Measurements from ENCODE around the gene AGBL1. TPM values are rescaled to one million over a fixed set of nuclear protein-coding genes. Genes with fewer than 3 reads are reported as not detected.

Gene AGBL1
- total and polyA plus RNA-seq, 2 experiments from 2014 or later, result 0.03 TPM; not detected in 1

- no peak overlapping the region for H3K4me2 ChIP-seq
- H3K36me3 ChIP-seq (ENCODE audit: insufficient read depth), result no peaks in the 10 kb centered on the region
- H3K27me3 ChIP-seq (ENCODE audit: insufficient read depth), result no peaks in the 10 kb centered on the region
- ATAC-seq, result no peak
- Mint-ChIP-seq H3K27ac (no peak overlapping the region), H3K4me3 (no peak overlapping the region), H3K36me3 (ENCODE audit: low read depth) (no peaks in the 10 kb centered on the region), H3K4me1 (peaks cover 15% of the 10 kb centered on the region), H3K9me3 (no peaks in the 10 kb centered on the region; the same call in 2 of the 3 replicates), H3K27me3 (ENCODE audit: insufficient read depth, low read depth, poor library complexity) (no peaks in the 10 kb centered on the region)
- H3K4me1 ChIP-seq (ENCODE audit: insufficient read depth), result peaks cover 17% of the 10 kb centered on the region
- H3K27ac ChIP-seq (ENCODE audit: low read depth), result no peak overlapping the region
- no peak for DNase-seq (ENCODE audit: low spot score)
- H2AFZ ChIP-seq, result peak overlapping the region; percentile 18; the same call in 1 of the 2 replicates
- no peak overlapping the region for H3K4me3 ChIP-seq
- 0 out of 2 replicates have a peak, but pooled peaks cover 4% of the 10 kb centered on the region for H3K9me2 ChIP-seq (ENCODE audit: insufficient read depth)
- no peaks in the 10 kb centered on the region for H3F3A ChIP-seq (replicated peaks; ENCODE audit: low read depth)
- no peaks in the 10 kb centered on the region for H3K79me2 ChIP-seq (replicated peaks; ENCODE audit: insufficient read depth)
- TF ChIP-seq CREB1 (CRISPR knock-in tag; IDR thresholded peaks at IDR 0.05; ENCODE audit: low read depth) (no peak), JUNB (IDR thresholded peaks at IDR 0.05; ENCODE audit: unreplicated experiment) (no peak), CTCF (conservative IDR thresholded peaks at IDR 0.05; ENCODE audit: low read depth in 2 of 2) (no peak), NANOG (IDR thresholded peaks at IDR 0.05; ENCODE audit: borderline replicate concordance) (no peak), ZNF331 (CRISPR knock-in tag; IDR thresholded peaks at IDR 0.05; ENCODE audit: low read depth) (no peak), ZNF114 (CRISPR knock-in tag; IDR thresholded peaks at IDR 0.05) (no peak)
- H4K20me1 ChIP-seq (replicated peaks; ENCODE audit: insufficient read depth), result no peaks in the 10 kb centered on the region
Observed at GRCh38 chr15:86197770-86198169, 118.1 kb downstream of the AGBL1 start.

DNA sequence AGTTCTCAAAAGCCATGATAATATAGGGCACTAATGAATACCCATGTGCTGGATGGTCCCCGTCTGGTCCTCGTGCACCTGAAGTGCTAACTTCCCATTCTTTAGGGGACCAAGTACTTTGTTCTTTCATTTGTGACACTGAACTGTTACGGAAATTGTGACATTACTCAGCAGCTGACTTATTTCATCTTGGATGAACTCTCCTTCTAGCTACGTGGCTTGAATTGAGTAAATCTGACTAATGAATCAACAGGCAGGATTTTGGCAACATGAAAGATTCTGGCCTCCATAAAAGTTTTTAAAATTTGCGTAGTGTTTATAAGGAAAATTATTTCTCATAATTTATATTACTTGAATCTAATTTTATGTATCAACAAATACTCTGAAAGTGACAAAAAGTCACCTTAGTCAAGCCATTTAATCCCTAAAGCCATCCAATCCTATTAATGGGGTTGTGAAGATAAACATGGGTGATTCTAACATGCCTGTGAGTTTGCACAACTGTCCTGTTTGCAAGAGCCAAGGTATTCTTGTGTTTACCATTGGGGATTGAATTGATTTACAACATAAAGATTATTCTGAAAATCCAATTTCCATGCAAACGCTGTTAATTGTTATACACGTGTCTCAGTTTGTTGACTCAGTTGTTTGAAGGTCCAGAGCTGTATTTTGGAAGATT, 119.9 kb downstream of the AGBL1 start:
- Histone ChIP-seq H3K4me2 (peak overlapping the region; percentile 64), H3K27me3 (ENCODE audit: insufficient read depth) (no peaks in the 10 kb centered on the region), H3K36me3 (ENCODE audit: insufficient read depth) (no peaks in the 10 kb centered on the region), H3K9me2 (ENCODE audit: insufficient read depth) (no peaks in the 10 kb centered on the region), H3K27ac (ENCODE audit: low read depth) (no peak overlapping the region), H3K4me3 (0 out of 2 replicates have a peak overlapping the region, but pooled peaks have one; percentile 15), H3F3A (replicated peaks; ENCODE audit: low read depth) (no peaks in the 10 kb centered on the region), H2AFZ (no peak overlapping the region), H3K4me1 (ENCODE audit: insufficient read depth) (peaks cover 17% of the 10 kb centered on the region), H4K20me1 (replicated peaks; ENCODE audit: insufficient read depth) (no peaks in the 10 kb centered on the region), H3K79me2 (replicated peaks; ENCODE audit: insufficient read depth) (no peaks in the 10 kb centered on the region)
- H3K9me3 Mint-ChIP-seq, result no peaks in the 10 kb centered on the region; the same call in 2 of the 3 replicates
- no peak overlapping the region for H3K4me3 Mint-ChIP-seq
- H3K4me1 Mint-ChIP-seq, result peaks cover 17% of the 10 kb centered on the region
- no peaks in the 10 kb centered on the region for H3K36me3 Mint-ChIP-seq (ENCODE audit: low read depth)
- DNase-seq (ENCODE audit: low spot score), result no peak
- H3K27me3 Mint-ChIP-seq (ENCODE audit: insufficient read depth, low read depth, poor library complexity), result no peaks in the 10 kb centered on the region
- no peak for ATAC-seq
- no peak overlapping the region for H3K27ac Mint-ChIP-seq
- TF ChIP-seq ZNF331 (CRISPR knock-in tag; IDR thresholded peaks at IDR 0.05; ENCODE audit: low read depth), result no peak
- TF ChIP-seq CREB1 (CRISPR knock-in tag; IDR thresholded peaks at IDR 0.05; ENCODE audit: low read depth), result no peak
- TF ChIP-seq STAT1 (IDR thresholded peaks at IDR 0.05; ENCODE audit: unreplicated experiment), result no peak
- no peak for TF ChIP-seq POLR2AphosphoS5 (IDR thresholded peaks at IDR 0.05; ENCODE audit: low read depth)
- TF ChIP-seq JUNB (IDR thresholded peaks at IDR 0.05; ENCODE audit: unreplicated experiment), result no peak
- no peak for TF ChIP-seq ETS1 (IDR thresholded peaks at IDR 0.05)
- TF ChIP-seq, protein P1, sequence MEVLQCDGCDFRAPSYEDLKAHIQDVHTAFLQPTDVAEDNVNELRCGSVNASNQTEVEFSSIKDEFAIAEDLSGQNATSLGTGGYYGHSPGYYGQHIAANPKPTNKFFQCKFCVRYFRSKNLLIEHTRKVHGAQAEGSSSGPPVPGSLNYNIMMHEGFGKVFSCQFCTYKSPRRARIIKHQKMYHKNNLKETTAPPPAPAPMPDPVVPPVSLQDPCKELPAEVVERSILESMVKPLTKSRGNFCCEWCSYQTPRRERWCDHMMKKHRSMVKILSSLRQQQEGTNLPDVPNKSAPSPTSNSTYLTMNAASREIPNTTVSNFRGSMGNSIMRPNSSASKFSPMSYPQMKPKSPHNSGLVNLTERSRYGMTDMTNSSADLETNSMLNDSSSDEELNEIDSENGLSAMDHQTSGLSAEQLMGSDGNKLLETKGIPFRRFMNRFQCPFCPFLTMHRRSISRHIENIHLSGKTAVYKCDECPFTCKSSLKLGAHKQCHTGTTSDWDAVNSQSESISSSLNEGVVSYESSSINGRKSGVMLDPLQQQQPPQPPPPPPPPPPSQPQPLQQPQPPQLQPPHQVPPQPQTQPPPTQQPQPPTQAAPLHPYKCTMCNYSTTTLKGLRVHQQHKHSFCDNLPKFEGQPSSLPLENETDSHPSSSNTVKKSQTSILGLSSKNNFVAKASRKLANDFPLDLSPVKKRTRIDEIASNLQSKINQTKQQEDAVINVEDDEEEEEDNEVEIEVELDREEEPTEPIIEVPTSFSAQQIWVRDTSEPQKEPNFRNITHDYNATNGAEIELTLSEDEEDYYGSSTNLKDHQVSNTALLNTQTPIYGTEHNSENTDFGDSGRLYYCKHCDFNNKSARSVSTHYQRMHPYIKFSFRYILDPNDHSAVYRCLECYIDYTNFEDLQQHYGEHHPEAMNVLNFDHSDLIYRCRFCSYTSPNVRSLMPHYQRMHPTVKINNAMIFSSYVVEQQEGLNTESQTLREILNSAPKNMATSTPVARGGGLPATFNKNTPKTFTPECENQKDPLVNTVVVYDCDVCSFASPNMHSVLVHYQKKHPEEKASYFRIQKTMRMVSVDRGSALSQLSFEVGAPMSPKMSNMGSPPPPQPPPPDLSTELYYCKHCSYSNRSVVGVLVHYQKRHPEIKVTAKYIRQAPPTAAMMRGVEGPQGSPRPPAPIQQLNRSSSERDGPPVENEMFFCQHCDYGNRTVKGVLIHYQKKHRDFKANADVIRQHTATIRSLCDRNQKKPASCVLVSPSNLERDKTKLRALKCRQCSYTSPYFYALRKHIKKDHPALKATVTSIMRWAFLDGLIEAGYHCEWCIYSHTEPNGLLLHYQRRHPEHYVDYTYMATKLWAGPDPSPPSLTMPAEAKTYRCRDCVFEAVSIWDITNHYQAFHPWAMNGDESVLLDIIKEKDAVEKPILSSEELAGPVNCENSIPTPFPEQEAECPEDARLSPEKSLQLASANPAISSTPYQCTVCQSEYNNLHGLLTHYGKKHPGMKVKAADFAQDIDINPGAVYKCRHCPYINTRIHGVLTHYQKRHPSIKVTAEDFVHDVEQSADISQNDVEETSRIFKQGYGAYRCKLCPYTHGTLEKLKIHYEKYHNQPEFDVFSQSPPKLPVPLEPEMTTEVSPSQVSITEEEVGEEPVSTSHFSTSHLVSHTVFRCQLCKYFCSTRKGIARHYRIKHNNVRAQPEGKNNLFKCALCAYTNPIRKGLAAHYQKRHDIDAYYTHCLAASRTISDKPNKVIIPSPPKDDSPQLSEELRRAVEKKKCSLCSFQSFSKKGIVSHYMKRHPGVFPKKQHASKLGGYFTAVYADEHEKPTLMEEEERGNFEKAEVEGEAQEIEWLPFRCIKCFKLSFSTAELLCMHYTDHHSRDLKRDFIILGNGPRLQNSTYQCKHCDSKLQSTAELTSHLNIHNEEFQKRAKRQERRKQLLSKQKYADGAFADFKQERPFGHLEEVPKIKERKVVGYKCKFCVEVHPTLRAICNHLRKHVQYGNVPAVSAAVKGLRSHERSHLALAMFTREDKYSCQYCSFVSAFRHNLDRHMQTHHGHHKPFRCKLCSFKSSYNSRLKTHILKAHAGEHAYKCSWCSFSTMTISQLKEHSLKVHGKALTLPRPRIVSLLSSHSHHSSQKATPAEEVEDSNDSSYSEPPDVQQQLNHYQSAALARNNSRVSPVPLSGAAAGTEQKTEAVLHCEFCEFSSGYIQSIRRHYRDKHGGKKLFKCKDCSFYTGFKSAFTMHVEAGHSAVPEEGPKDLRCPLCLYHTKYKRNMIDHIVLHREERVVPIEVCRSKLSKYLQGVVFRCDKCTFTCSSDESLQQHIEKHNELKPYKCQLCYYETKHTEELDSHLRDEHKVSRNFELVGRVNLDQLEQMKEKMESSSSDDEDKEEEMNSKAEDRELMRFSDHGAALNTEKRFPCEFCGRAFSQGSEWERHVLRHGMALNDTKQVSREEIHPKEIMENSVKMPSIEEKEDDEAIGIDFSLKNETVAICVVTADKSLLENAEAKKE (CRISPR knock-in tag; IDR thresholded peaks at IDR 0.05), result no peak

Data from GM23338 (cell line).